Dermis blood vessel endothelial cell (primary cell): ENCODE results near the gene RBM47. TPM values are rescaled to one million over a fixed set of nuclear protein-coding genes. Genes with fewer than 3 reads are reported as not detected.

Source experiments
- total RNA-seq: library from RNA; depleted of rRNA; stranded (reverse); fragments of >200 nt; gene quantifications from 2 replicates; pipeline ENCODE4 v1.2.3, GENCODE V29; 2014

RBM47 gene
- total RNA-seq, 1 donor from 2014 or later, result 1.0 TPM

Other genes with a start within 250 kb of the RBM47 start
- gene NSUN7, start 120.1 kb upstream of the RBM47 start, total RNA-seq, result 0.09 TPM in 1 of 2 replicates, not detected in the other